ENCODE results near the gene SERPINB10.

SERPINB10 gene

GRCh38 chr18:63953811-63954210 is 46.1 kb downstream of the SERPINB10 start:
- no peak for TF ChIP-seq PATZ1 (CRISPR knock-in tag; IDR thresholded peaks at IDR 0.05; ENCODE audit: borderline replicate concordance)
- TF ChIP-seq TCF4 (CRISPR knock-in tag; IDR thresholded peaks at IDR 0.05; ENCODE audit: borderline replicate concordance), result no peak
- TF ChIP-seq ZC3H10 (CRISPR knock-in tag; IDR thresholded peaks at IDR 0.05), result no peak
- TF ChIP-seq CSRNP3 (CRISPR knock-in tag; IDR thresholded peaks at IDR 0.05), result no peak
- no peak for TF ChIP-seq TOX (CRISPR knock-in tag; IDR thresholded peaks at IDR 0.05; ENCODE audit: borderline replicate concordance)
- TF ChIP-seq ZFP30 (CRISPR knock-in tag; IDR thresholded peaks at IDR 0.05), result no peak
- ATAC-seq, result no peak

GRCh38 chr18:63956755-63957154 is 49.0 kb downstream of the SERPINB10 start:
- no peak for TF ChIP-seq CSRNP3 (CRISPR knock-in tag; IDR thresholded peaks at IDR 0.05)
- TF ChIP-seq OSR1 (CRISPR knock-in tag; IDR thresholded peaks at IDR 0.05), result no peak
- TF ChIP-seq ZNF565 (CRISPR knock-in tag; conservative IDR thresholded peaks at IDR 0.05; ENCODE audit: low read depth), result no peak
- TF ChIP-seq CREB5 (CRISPR knock-in tag; IDR thresholded peaks at IDR 0.05; ENCODE audit: low read depth), result no peak
- TF ChIP-seq TOX (CRISPR knock-in tag; IDR thresholded peaks at IDR 0.05; ENCODE audit: borderline replicate concordance), result no peak
- TF ChIP-seq CSDC2 (CRISPR knock-in tag; IDR thresholded peaks at IDR 0.05), result no peak
- TF ChIP-seq ZFP30 (CRISPR knock-in tag; IDR thresholded peaks at IDR 0.05), result no peak
- TF ChIP-seq ZFP3 (CRISPR knock-in tag; IDR thresholded peaks at IDR 0.05), result no peak
- no peak for TF ChIP-seq ISL1 (CRISPR knock-in tag; IDR thresholded peaks at IDR 0.05)
- ATAC-seq, result no peak

GRCh38 chr18:63960891-63961290 is 53.1 kb downstream of the SERPINB10 start:
- no peak for TF ChIP-seq OSR1 (CRISPR knock-in tag; IDR thresholded peaks at IDR 0.05)
- no peak for TF ChIP-seq ZNF70 (CRISPR knock-in tag; IDR thresholded peaks at IDR 0.05)
- TF ChIP-seq CSDC2 (CRISPR knock-in tag; IDR thresholded peaks at IDR 0.05), result no peak
- TF ChIP-seq ZNF565 (CRISPR knock-in tag; conservative IDR thresholded peaks at IDR 0.05; ENCODE audit: low read depth), result no peak
- no peak for TF ChIP-seq SNAI2 (CRISPR knock-in tag; IDR thresholded peaks at IDR 0.05)
- no peak for TF ChIP-seq TOX (CRISPR knock-in tag; IDR thresholded peaks at IDR 0.05; ENCODE audit: borderline replicate concordance)
- no peak for TF ChIP-seq ZNF8 (CRISPR knock-in tag; IDR thresholded peaks at IDR 0.05)
- no peak for TF ChIP-seq TSHZ2 (CRISPR knock-in tag; IDR thresholded peaks at IDR 0.05)
- no peak for TF ChIP-seq ESRRG (CRISPR knock-in tag; IDR thresholded peaks at IDR 0.05)
- TF ChIP-seq ARNTL (CRISPR knock-in tag; IDR thresholded peaks at IDR 0.05; ENCODE audit: borderline replicate concordance, low read depth), result no peak
- no peak for TF ChIP-seq ZFP3 (CRISPR knock-in tag; IDR thresholded peaks at IDR 0.05)
- TF ChIP-seq POU6F1 (CRISPR knock-in tag; IDR thresholded peaks at IDR 0.05; ENCODE audit: borderline replicate concordance, low read depth), result no peak
- TF ChIP-seq CSRNP3 (CRISPR knock-in tag; IDR thresholded peaks at IDR 0.05), result no peak
- no peak for TF ChIP-seq PPARA (CRISPR knock-in tag; IDR thresholded peaks at IDR 0.05; ENCODE audit: borderline replicate concordance)
- no peak for TF ChIP-seq CREB5 (CRISPR knock-in tag; IDR thresholded peaks at IDR 0.05; ENCODE audit: low read depth)
- no peak for TF ChIP-seq GLIS3 (CRISPR knock-in tag; IDR thresholded peaks at IDR 0.05)
- ATAC-seq, result no peak

All from SK-N-SH treated with all-trans-retinoic acid at 6 μM for 48 hours (cell line).